Fibroblast of lung (primary cell): ENCODE data around the gene TOMT. TPM values are rescaled to one million over a fixed set of nuclear protein-coding genes. Genes with fewer than 3 reads are reported as not detected.

Source experiments
- DNase-seq, 2 donors: peaks; one replicate each; pipeline versions ENCODE4 v3.0.0 to v3.0.0-alpha.2; 2010; ENCODE audit warnings: low read depth in 2 of 2
- H2AFZ ChIP-seq: 2 replicates; pipeline ENCODE4 v1.5.1; 2012; ENCODE audit warnings: low read length, control low read depth, inconsistent platforms
- H3K27ac ChIP-seq: 2 replicates; pipeline ENCODE4 v1.5.1; 2011; ENCODE audit warnings: low read length, control low read depth; ENCODE audit not compliant: insufficient read depth
- H3K27me3 ChIP-seq: 2 replicates; pipeline ENCODE4 v1.5.1; 2011; ENCODE audit warnings: mild to moderate bottlenecking, low read length; ENCODE audit not compliant: control insufficient read depth, insufficient read depth
- H3K36me3 ChIP-seq: 2 replicates; pipeline ENCODE4 v1.5.1; 2011; ENCODE audit warnings: low read length; ENCODE audit not compliant: control insufficient read depth, insufficient read depth
- H3K4me1 ChIP-seq: 2 replicates; pipeline ENCODE4 v1.5.1; 2011; ENCODE audit warnings: low read length; ENCODE audit not compliant: control insufficient read depth, insufficient read depth; ENCODE audit errors: extremely low read depth
- H3K4me2 ChIP-seq: 2 replicates; pipeline ENCODE4 v1.5.1; 2011; ENCODE audit warnings: low read length, control low read depth; ENCODE audit not compliant: insufficient read depth; ENCODE audit errors: extremely low read depth
- H3K4me3 ChIP-seq, 4 experiments: fragments of 200-600 bp in 1 of 4; sonication (generic) in 1 of 4; replicated peaks in 1 of 4; 2 replicates each; pipeline ENCODE4 v1.5.1; 2011 to 2016; ENCODE audit warnings: low read length in 4 of 4, low read depth in 3 of 4, mild to moderate bottlenecking in 3 of 4, control low read depth in 2 of 4, inconsistent platforms in 1 of 4, mixed read lengths in 1 of 4; ENCODE audit not compliant: insufficient read depth in 1 of 4; ENCODE audit errors: control extremely low read depth in 1 of 4
- H3K79me2 ChIP-seq: 2 replicates; pipeline ENCODE4 v1.5.1; 2012; ENCODE audit warnings: mild to moderate bottlenecking, low read length, inconsistent platforms; ENCODE audit not compliant: control insufficient read depth, insufficient read depth
- H3K9ac ChIP-seq: 2 replicates; pipeline ENCODE4 v1.5.1; 2011; ENCODE audit warnings: mild to moderate bottlenecking, low read length, control low read depth; ENCODE audit not compliant: insufficient read depth
- H3K9me3 ChIP-seq: 2 replicates; pipeline ENCODE4 v1.5.1; 2012; ENCODE audit warnings: low read depth, low read length; ENCODE audit not compliant: control insufficient read depth, insufficient read depth
- H4K20me1 ChIP-seq: 2 replicates; pipeline ENCODE4 v1.5.1; 2011; ENCODE audit warnings: low read length; ENCODE audit not compliant: control insufficient read depth, insufficient read depth; ENCODE audit errors: extremely low read depth
- EZH2 ChIP-seq: IDR thresholded peaks from 2 replicates; pipeline ENCODE4 v1.5.1; 2012; ENCODE audit warnings: low read length, control low read depth, mild to moderate bottlenecking; ENCODE audit errors: missing control alignments
- polyA plus RNA-seq, 2 donors: library from polyadenylated mRNA; depleted of rRNA in 1 of 2; stranded (reverse) in 1 of 2; unstranded in 1 of 2; fragments of >200 nt; gene quantifications; 2 replicates each; pipeline ENCODE4 v1.2.1, GENCODE V29; 2011 to 2012; ENCODE audit warnings: missing spikeins in 1 of 2
- total RNA-seq: library from RNA; depleted of rRNA; stranded (reverse); fragments of >200 nt; gene quantifications from 2 replicates; pipeline ENCODE4 v1.2.1, GENCODE V29; 2014
- TF ChIP-seq, protein P1 (sequence below), 2 donors: IDR thresholded peaks in 1 of 2; conservative IDR thresholded peaks in 1 of 2; 1 replicate in 1 of 2; 2 replicates in 1 of 2; pipeline ENCODE4 v1.5.1; 2011 to 2012; ENCODE audit warnings: low read length in 2 of 2, control low read depth in 1 of 2, inconsistent platforms in 1 of 2, low read depth in 1 of 2, mild to moderate bottlenecking in 1 of 2

Gene TOMT
- total and polyA plus RNA-seq, 2 donors (not counting 1 experiment from before 2014, with no cell fraction given) = not detected

DNA sequence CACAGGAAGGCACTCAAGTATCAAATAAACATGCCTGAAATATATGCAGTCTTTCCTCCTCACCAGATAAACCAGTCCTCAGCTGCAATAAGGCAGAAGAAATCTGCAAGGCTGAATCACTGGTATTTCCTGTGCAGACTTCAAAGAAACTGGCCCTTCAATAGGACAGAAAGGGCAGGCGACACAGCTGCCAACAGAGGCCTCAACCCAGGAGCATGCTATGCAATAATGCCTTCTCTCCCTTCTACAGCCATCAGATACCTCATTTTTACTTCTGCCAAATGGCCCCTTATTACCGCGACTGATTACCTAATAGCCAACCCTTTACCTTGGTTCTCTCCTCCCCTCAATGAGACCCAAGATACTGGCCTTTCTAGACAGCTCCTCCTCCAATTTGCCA lies 33.4 kb upstream of the TOMT start:
- Histone ChIP-seq H3K9me3 (no peaks in the 10 kb centered on the region), H2AFZ (peak overlapping the region; percentile 48), H3K9ac (no peak overlapping the region), H3K4me1 (peaks cover 30% of the 10 kb centered on the region), H3K4me3 (no peak overlapping the region), H3K27ac (peak overlapping the region; percentile 59), H4K20me1 (no peaks in the 10 kb centered on the region), H3K4me2 (peak overlapping the region; percentile 13), H3K79me2 (peaks cover 80% of the 10 kb centered on the region), H3K27me3 (no peaks in the 10 kb centered on the region), H3K36me3 (peaks cover 2% of the 10 kb centered on the region)
- DNase-seq = peak; percentile 71 to 90
- TF ChIP-seq EZH2 = no peak
- TF ChIP-seq, protein P1, sequence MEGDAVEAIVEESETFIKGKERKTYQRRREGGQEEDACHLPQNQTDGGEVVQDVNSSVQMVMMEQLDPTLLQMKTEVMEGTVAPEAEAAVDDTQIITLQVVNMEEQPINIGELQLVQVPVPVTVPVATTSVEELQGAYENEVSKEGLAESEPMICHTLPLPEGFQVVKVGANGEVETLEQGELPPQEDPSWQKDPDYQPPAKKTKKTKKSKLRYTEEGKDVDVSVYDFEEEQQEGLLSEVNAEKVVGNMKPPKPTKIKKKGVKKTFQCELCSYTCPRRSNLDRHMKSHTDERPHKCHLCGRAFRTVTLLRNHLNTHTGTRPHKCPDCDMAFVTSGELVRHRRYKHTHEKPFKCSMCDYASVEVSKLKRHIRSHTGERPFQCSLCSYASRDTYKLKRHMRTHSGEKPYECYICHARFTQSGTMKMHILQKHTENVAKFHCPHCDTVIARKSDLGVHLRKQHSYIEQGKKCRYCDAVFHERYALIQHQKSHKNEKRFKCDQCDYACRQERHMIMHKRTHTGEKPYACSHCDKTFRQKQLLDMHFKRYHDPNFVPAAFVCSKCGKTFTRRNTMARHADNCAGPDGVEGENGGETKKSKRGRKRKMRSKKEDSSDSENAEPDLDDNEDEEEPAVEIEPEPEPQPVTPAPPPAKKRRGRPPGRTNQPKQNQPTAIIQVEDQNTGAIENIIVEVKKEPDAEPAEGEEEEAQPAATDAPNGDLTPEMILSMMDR (conservative IDR thresholded peaks at IDR 0.05 in 1 of 2, IDR thresholded peaks at IDR 0.05 in 1 of 2; ENCODE audit: low read depth in 1 of 2, low read length in 2 of 2) = no peak

DNA sequence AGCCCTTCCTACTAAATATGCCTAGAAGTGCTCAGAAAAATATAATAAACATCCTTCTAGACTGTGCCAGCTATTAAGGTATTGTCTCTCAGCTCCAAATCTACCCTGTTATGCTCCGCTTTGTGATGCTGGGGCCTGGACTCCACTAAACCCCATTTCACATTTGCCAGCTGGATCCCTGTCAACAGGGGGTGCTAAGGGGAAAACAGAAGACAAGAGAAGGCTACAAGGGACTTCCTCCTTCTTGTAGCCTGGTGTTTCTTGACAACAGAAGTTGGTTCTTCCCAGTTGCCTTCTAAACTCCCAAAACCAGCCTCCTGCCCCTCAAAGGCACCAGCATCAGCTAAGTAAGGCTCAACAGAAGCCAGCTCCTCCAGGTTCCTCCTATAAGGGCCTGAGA lies 30.6 kb upstream of the TOMT start:
- peaks cover 85% of the 10 kb centered on the region for H3K79me2 ChIP-seq
- no peak overlapping the region for H3K9ac ChIP-seq
- TF ChIP-seq, protein P1 (conservative IDR thresholded peaks at IDR 0.05 in 1 of 2, IDR thresholded peaks at IDR 0.05 in 1 of 2; ENCODE audit: low read depth in 1 of 2, low read length in 2 of 2) = peak in 1 of 2 donors; percentile 8
- TF ChIP-seq EZH2 = no peak
- H3K4me3 ChIP-seq = no peak overlapping the region
- H3K4me1 ChIP-seq = peaks cover 21% of the 10 kb centered on the region
- H3K27me3 ChIP-seq = no peaks in the 10 kb centered on the region
- H3K27ac ChIP-seq = no peak overlapping the region
- no peaks in the 10 kb centered on the region for H3K9me3 ChIP-seq
- H2AFZ ChIP-seq = peak overlapping the region; percentile 22
- no peaks in the 10 kb centered on the region for H4K20me1 ChIP-seq
- no peaks in the 10 kb centered on the region for H3K36me3 ChIP-seq
- H3K4me2 ChIP-seq = no peak overlapping the region
- no peak for DNase-seq

DNA sequence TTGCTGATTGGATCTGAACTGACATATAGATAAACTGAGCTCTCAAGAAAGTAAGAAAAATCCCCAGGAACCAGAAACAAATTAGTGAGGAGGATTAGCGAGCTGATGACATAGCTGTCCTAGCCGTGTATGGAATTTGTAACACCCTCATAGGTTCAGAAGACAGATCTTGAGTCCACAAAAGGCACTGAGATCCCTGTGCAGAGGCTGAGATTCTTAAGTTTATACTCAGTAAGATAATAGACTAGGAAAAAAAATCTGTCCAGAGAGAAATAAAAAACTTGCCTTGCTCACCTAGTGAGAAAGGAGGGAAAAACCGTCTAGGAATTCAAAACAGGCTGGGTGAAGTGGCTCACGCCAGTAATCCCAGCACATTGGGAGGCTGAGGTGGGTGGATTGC lies 30.0 kb upstream of the TOMT start:
- Histone ChIP-seq H3K27ac (no peak overlapping the region), H3K4me2 (no peak overlapping the region), H3K9ac (no peak overlapping the region), H3K79me2 (peaks cover 79% of the 10 kb centered on the region), H3K36me3 (no peaks in the 10 kb centered on the region), H3K27me3 (no peaks in the 10 kb centered on the region), H3K9me3 (no peaks in the 10 kb centered on the region), H3K4me3 (no peak overlapping the region), H4K20me1 (no peaks in the 10 kb centered on the region), H3K4me1 (peaks cover 14% of the 10 kb centered on the region), H2AFZ (no peak overlapping the region)
- DNase-seq = peak in 1 of 2 donors; percentile 32
- TF ChIP-seq, protein P1 (conservative IDR thresholded peaks at IDR 0.05 in 1 of 2, IDR thresholded peaks at IDR 0.05 in 1 of 2; ENCODE audit: low read depth in 1 of 2, low read length in 2 of 2) = no peak
- TF ChIP-seq EZH2 = no peak
